T-helper 1 cell treated with Interleukin-12 subunit alpha and Interleukin-12 subunit beta and Interleukin-4 antibody, amounts not matched to agents 30 μg/mL and 1 μg/mL, for 36 hours (primary cell): ENCODE measurements around the gene TMEM273.
"Not testable (repeated sequence)": the region's sequence is repeated elsewhere in the genome, so short reads cannot be mapped to it uniquely, and the experiment has no call there.

Experiments used
- H3K27ac Mint-ChIP-seq: one replicate; pipeline ENCODE4 v1.8.0; 2021; ENCODE audit warnings: mild to moderate bottlenecking, mixed read lengths
- H3K27me3 Mint-ChIP-seq: one replicate; pipeline ENCODE4 v1.8.0; 2021; ENCODE audit warnings: low read depth, mixed read lengths
- H3K36me3 Mint-ChIP-seq: one replicate; pipeline ENCODE4 v1.8.0; 2021; ENCODE audit warnings: low read depth, mixed read lengths
- H3K4me1 Mint-ChIP-seq: one replicate; pipeline ENCODE4 v1.8.0; 2021; ENCODE audit warnings: low read depth, mixed read lengths
- H3K4me3 Mint-ChIP-seq: one replicate; pipeline ENCODE4 v1.8.0; 2021; ENCODE audit warnings: mild to moderate bottlenecking, moderate library complexity, mixed read lengths
- H3K9me3 Mint-ChIP-seq: one replicate; pipeline ENCODE4 v1.8.0; 2021; ENCODE audit warnings: mixed read lengths

TMEM273 gene

DNA sequence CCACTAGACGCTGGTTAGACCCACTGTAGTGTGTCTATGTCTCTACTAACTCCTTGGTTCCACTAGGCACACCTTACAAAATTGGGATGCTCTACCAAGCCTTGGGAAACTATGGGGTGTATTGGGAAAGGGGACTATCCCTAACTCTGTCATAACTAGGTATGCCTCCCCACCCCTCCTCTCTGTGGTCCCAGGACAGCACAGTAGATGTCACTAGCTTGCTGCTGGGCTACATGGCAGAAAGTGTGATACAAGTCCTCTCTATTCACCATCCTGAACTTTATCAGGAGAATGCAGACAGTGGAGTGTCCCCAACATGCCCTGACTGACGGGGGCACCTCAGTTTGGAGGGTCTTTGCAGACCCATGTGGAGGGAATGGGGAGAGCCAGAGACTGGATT, 30.3 kb upstream of the TMEM273 start:
- H3K4me3 Mint-ChIP-seq: no peak overlapping the region
- H3K27ac Mint-ChIP-seq: no peak overlapping the region
- H3K9me3 Mint-ChIP-seq: no peaks in the 10 kb centered on the region
- peaks cover 2% of the 10 kb centered on the region for H3K4me1 Mint-ChIP-seq
- peaks cover 43% of the 10 kb centered on the region for H3K27me3 Mint-ChIP-seq
- no peaks in the 10 kb centered on the region for H3K36me3 Mint-ChIP-seq

DNA sequence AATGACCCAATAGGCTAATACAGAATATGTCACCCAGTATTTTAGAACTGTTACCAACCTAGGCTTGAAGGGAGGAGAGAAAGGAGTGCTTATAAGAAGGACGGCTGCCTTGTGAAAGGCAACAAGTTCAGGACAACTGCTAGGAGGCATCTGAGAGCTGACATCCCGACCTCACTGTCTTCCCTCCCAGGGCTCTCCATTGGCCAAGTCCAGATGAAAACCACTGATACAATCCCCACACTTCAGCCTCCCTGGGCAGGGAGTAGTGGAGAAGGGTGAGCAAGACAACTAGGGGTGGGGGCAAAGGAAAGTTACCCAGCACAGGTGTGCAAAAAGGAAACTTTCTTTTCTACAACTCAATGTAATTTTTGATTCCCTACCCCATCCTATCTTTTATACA, 29.5 kb upstream of the TMEM273 start:
- Mint-ChIP-seq H3K36me3 (no peaks in the 10 kb centered on the region), H3K9me3 (no peaks in the 10 kb centered on the region), H3K27ac (no peak overlapping the region), H3K4me1 (peaks cover 5% of the 10 kb centered on the region), H3K4me3 (no peak overlapping the region), H3K27me3 (peaks cover 48% of the 10 kb centered on the region)

DNA sequence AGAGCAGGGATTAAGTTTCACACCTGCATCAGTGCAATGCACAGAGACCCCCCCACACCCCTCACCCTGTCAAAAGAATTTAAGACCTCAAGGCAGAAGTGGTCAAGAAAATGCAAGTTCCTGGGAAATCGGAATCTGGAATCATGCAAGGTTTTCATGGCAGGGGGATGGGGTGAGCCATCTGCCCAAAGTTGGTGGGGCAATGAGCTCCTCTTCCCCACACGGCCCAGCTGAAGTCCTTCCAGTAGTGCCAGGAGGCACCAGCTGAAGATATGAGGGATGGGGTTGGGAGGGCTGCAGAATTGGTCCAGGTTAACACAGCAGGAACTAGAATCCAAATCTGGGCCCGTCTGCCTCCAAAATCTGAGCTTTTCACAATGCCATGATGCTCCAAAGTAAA, 25.0 kb upstream of the TMEM273 start:
- H3K4me1 Mint-ChIP-seq: peaks cover 5% of the 10 kb centered on the region
- H3K27me3 Mint-ChIP-seq: peaks cover 39% of the 10 kb centered on the region

DNA sequence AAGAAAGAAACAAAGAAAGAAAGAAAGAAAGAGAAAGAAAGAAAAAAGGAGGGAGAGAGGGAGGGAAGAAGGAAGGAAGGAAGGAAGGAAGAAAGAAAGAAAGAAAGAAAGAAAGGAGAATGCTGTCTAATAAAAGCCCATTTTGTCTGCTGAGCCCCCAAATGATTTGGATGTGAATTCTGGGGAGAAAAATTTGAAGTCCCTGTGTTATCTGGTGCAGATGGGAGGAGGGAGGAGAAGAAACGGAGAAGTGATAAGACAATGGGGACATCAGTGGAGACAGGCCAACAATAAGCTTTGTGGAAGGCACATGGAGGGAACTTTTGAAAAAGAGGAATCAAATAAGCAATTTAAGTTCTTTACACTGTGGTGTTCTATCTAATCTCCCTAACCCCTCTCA, 24.6 kb upstream of the TMEM273 start:
- H3K27ac Mint-ChIP-seq: no peak overlapping the region
- peaks cover 39% of the 10 kb centered on the region for H3K27me3 Mint-ChIP-seq
- H3K4me1 Mint-ChIP-seq: peaks cover 5% of the 10 kb centered on the region
- H3K36me3 Mint-ChIP-seq: no peaks in the 10 kb centered on the region
- H3K4me3 Mint-ChIP-seq: no peak overlapping the region
- H3K9me3 Mint-ChIP-seq: no peaks in the 10 kb centered on the region

More for the DNA sequence above, 25.0 kb upstream of the TMEM273 start:
- Mint-ChIP-seq H3K36me3 (no peaks in the 10 kb centered on the region), H3K9me3 (no peaks in the 10 kb centered on the region), H3K4me3 (no peak overlapping the region), H3K27ac (no peak overlapping the region)

DNA sequence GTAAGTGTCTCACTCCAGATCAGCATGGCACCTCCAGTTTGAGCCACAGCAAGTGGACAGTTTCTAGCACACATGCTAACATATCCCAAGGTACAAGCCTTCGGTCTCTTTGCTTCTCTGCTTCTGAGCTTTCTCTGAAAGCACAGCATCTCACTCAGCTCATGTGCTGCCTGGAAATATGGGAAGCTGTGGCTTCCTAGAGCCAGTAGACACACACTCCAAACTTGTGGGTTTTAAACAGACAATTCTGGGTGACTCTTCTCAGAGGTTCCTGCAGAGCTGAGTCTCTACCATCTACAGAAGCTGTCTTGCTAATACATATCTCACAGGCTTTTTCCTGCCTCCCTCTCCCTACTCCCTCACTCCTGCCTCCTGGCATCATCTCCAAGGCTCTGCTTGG, 23.9 kb upstream of the TMEM273 start:
- no peak overlapping the region for H3K4me3 Mint-ChIP-seq
- peaks cover 2% of the 10 kb centered on the region for H3K4me1 Mint-ChIP-seq
- H3K36me3 Mint-ChIP-seq: no peaks in the 10 kb centered on the region
- H3K9me3 Mint-ChIP-seq: no peaks in the 10 kb centered on the region
- no peak overlapping the region for H3K27ac Mint-ChIP-seq
- H3K27me3 Mint-ChIP-seq: peaks cover 36% of the 10 kb centered on the region

DNA sequence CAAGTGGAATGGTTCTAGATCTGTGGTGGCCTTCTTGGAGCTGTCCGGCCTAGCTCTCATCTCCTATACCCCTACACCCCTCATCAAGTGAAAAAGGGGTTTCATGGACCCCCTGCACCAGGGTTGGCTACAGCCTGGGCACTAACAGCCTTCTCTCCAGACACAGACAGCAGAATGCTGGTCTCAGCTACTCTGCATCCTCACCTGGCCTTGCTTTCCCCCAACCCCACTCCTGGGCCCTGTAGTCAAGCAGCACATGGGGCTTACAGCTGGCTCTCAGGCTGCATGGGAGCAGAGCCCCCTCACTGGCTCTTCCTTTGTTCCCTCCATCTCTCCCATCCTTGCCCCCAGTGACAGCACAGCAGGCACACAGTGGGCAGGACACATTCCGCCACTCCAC, 20.8 kb upstream of the TMEM273 start:
- H3K9me3 Mint-ChIP-seq: no peaks in the 10 kb centered on the region
- peaks cover 2% of the 10 kb centered on the region for H3K4me1 Mint-ChIP-seq
- H3K27ac Mint-ChIP-seq: no peak overlapping the region
- H3K4me3 Mint-ChIP-seq: no peak overlapping the region
- no peaks in the 10 kb centered on the region for H3K36me3 Mint-ChIP-seq
- peaks cover 32% of the 10 kb centered on the region for H3K27me3 Mint-ChIP-seq

DNA sequence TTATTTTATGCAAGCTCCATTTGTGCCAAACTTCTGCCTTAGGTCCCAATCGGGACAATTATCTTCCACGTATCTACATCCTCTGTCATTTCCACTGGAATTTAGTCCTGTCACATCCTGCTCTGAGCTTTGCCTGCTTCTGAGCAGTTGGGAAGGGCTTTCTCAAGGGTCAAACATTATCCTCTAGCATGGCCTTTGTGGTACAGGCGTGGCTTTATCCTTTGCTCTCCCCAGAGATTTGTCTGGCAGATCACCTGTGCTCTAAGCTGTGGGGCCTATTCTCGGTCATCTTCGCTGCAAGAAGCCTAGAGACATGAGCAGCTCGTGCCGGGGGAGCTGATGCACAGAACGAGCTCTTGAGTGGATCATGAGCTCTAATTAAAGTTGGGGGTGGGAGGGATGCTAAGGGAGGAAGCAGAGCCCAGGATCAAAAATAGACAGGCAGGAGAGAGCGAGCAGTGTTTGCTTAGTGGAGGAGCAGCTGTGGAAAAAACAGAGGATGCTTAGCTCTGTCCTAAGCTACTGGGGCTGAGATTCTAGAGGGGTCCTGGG, 19.8 kb upstream of the TMEM273 start:
- H3K27ac Mint-ChIP-seq: no peak overlapping the region
- H3K4me1 Mint-ChIP-seq: peaks cover 2% of the 10 kb centered on the region
- H3K36me3 Mint-ChIP-seq: no peaks in the 10 kb centered on the region
- peaks cover 34% of the 10 kb centered on the region for H3K27me3 Mint-ChIP-seq
- H3K4me3 Mint-ChIP-seq: no peak overlapping the region
- H3K9me3 Mint-ChIP-seq: no peaks in the 10 kb centered on the region

DNA sequence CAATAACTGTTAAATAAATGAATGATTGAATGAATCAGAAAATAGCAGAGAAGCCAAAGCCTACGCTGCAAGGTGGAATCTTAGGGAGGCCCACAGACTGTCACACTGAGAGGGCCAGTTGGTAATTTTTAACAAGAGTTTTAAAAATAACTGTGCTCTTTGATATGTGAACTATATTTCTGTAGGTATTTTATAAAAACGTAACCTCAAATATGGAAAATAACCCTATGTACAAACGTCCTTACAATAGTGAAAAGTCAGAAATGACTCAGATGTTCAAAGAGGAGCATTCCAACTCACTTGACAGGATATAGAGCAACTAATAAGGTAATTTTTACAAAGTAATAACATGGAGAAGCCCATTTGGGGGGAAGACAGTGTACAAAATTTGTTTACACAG, 18.9 kb upstream of the TMEM273 start:
- H3K36me3 Mint-ChIP-seq: no peaks in the 10 kb centered on the region
- peaks cover 35% of the 10 kb centered on the region for H3K27me3 Mint-ChIP-seq
- H3K4me3 Mint-ChIP-seq: no peak overlapping the region

DNA sequence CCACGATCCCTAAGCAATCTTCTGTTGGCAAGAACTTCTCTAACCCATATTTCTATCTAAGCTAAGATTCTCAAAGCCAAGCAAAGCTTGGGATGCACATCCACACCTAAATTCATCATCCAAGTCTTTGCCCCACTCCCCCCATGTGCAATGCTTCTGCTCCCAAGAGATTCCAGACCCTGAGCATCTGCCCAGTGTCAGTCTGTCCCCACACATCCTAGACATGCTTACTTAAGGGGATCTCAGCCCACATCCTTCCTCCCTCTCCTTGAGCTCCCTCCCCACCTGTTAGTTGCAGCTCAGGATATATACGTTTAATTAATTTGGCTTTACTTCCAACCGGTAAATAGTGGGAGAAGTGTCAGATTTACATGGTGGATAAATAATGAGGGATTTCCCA, 17.0 kb upstream of the TMEM273 start:
- Mint-ChIP-seq H3K9me3 (no peaks in the 10 kb centered on the region), H3K36me3 (no peaks in the 10 kb centered on the region), H3K27me3 (peaks cover 40% of the 10 kb centered on the region), H3K4me1 (no peaks in the 10 kb centered on the region), H3K4me3 (no peak overlapping the region), H3K27ac (no peak overlapping the region)

More for the DNA sequence above, 18.9 kb upstream of the TMEM273 start:
- no peak overlapping the region for H3K27ac Mint-ChIP-seq
- H3K9me3 Mint-ChIP-seq: no peaks in the 10 kb centered on the region
- no peaks in the 10 kb centered on the region for H3K4me1 Mint-ChIP-seq

DNA sequence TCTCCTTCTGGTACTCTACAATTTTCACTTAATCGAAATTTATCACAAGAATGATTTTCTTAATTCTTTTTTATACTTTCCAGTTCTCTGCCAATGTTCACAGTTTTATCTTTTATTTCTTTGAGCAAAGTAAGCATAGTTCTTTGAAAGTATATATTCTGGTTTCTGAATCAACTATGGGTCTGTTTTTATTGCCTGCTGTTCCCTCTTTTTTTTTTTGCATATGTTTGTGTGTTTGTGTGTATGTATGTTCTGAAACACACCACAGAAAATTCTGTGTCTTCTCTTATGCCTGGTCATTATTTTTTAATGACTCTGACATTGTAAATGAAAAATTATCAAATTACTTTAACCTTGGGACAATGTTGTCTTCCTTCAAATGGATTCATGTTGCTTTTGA, 15.9 kb upstream of the TMEM273 start:
- Mint-ChIP-seq H3K9me3 (no peaks in the 10 kb centered on the region), H3K4me1 (no peaks in the 10 kb centered on the region), H3K27ac (no peak overlapping the region), H3K4me3 (no peak overlapping the region), H3K27me3 (peaks cover 50% of the 10 kb centered on the region), H3K36me3 (no peaks in the 10 kb centered on the region)

DNA sequence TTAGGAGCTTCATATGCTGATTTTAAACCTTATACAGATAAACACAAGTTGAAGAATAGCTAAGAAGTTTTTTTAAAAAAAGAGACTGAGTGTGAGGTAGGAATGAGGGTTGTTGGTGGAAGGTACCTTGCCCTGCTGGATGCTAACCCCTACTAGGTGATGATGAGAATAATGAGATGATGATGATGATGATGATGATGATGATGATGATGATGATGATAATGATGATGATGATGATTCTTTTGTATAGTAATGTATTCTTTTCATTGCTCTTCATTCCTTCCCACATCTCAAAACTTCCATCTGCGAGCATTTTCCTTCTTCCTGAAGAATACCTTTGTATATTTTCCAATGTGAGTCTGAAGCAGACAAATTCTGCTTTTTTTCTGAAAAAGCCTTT, 14.1 kb upstream of the TMEM273 start:
- H3K4me3 Mint-ChIP-seq: no peak overlapping the region
- no peak overlapping the region for H3K27ac Mint-ChIP-seq
- no peaks in the 10 kb centered on the region for H3K9me3 Mint-ChIP-seq
- H3K4me1 Mint-ChIP-seq: no peaks in the 10 kb centered on the region
- H3K36me3 Mint-ChIP-seq: no peaks in the 10 kb centered on the region
- H3K27me3 Mint-ChIP-seq: peaks cover 68% of the 10 kb centered on the region

DNA sequence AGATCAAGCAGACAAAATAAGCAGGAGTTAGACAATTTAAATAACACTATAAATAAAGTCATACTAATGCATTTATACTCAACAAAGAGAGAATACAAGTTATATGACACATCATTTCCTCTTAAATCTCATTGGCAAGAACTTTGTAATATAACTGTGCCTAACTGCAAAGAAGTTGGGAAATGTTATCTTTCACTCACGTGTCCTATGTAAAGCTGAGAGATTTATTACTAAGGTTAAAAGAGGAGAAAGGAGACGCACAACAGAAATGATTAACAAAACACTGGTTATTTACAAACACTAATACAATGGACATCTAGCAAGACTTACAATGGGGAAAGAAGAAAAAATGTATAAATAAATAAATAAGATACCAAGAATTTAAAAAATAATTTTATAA, 12.7 kb upstream of the TMEM273 start:
- no peaks in the 10 kb centered on the region for H3K9me3 Mint-ChIP-seq
- H3K4me3 Mint-ChIP-seq: no peak overlapping the region
- H3K4me1 Mint-ChIP-seq: no peaks in the 10 kb centered on the region
- H3K27me3 Mint-ChIP-seq: peaks cover 78% of the 10 kb centered on the region
- no peaks in the 10 kb centered on the region for H3K36me3 Mint-ChIP-seq
- no peak overlapping the region for H3K27ac Mint-ChIP-seq

DNA sequence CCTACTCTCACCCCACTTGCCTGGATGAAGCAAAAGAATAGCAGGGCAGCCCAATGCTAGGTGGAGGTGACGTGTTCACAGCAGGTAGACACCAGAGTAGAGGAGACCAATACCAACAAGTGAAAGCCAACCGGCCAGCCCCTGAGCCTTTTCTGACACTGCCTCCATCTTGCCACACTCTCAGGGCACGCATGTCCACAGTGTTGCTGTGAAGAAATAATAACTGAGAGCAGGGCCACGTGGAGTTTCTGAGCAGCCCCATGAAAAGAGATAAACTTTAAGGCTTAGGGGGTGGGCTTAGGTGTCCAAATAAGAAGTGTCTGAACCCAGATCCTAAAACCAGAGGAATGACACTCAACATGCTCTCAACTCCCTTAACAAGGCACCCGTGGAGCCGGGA, 9.0 kb upstream of the TMEM273 start:
- H3K9me3 Mint-ChIP-seq: no peaks in the 10 kb centered on the region
- no peak overlapping the region for H3K27ac Mint-ChIP-seq
- H3K36me3 Mint-ChIP-seq: no peaks in the 10 kb centered on the region
- H3K4me1 Mint-ChIP-seq: peaks cover 13% of the 10 kb centered on the region
- no peak overlapping the region for H3K4me3 Mint-ChIP-seq
- peaks cover 59% of the 10 kb centered on the region for H3K27me3 Mint-ChIP-seq

DNA sequence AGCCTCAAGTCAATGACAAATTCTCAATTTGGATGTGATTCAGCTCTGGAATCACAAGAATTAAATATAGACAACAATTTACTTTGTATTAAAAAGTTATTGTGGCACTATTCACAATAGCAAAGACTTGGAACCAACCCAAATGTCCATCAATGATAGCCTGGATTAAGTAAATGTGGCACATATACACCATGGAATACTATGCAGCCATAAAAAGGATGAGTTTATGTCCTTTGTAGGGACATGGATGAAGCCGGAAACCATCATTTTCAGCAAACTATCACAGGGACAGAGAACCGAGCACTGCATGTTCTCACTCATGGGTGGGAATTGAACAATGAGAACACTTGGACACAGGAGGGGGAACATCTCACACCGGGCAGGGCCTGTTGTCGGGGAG, 7.7 kb upstream of the TMEM273 start:
- H3K4me3 Mint-ChIP-seq, H3K27ac Mint-ChIP-seq, H3K36me3 Mint-ChIP-seq, H3K9me3 Mint-ChIP-seq: not testable (repeated sequence)
- H3K27me3 Mint-ChIP-seq: peaks cover 61% of the 10 kb centered on the region
- peaks cover 16% of the 10 kb centered on the region for H3K4me1 Mint-ChIP-seq

DNA sequence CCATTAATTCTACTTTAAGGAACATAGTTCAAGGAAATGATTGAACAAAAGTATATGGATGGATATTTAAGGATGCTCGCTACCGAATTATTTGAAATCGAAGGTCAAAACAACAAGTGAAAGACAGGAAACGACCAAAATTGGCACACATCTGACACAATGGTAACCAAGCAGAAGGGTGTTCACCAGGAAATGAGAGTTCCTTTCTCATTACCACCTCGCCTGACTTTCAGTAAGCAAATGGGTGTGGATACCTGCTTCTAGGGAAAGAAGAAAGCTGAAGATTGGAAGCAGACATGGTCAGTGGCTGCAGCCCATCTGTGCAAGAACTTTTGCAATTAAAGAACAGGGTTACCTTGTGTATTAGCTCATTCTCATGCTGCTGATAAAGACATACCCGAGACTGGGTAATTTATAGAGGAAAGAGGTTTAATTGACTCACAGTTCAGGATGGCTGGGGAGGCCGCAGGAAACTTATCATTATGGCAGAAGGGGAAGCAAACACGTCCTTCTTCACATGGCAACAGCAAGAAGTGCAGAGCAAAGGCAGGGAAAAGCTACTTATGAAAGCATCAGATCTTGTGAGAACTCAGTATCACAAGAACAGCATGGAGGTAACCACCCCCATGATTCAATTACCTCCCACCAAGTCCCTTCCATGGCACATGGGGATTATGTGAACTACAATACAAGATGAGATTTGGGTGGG, 6.2 kb upstream of the TMEM273 start:
- Mint-ChIP-seq H3K9me3 (no peaks in the 10 kb centered on the region), H3K27me3 (peaks cover 50% of the 10 kb centered on the region), H3K27ac (no peak overlapping the region)

More for the DNA sequence above, 6.2 kb upstream of the TMEM273 start:
- H3K4me3 Mint-ChIP-seq: no peak overlapping the region
- H3K4me1 Mint-ChIP-seq: peaks cover 29% of the 10 kb centered on the region
- H3K36me3 Mint-ChIP-seq: peaks cover 3% of the 10 kb centered on the region
